ENCODE data around the gene ADAMTS1.
"Not testable (repeated sequence)": the region's sequence is repeated elsewhere in the genome, so short reads cannot be mapped to it uniquely, and the experiment has no call there.

Gene ADAMTS1

GRCh38 chr21:26845066-26845758, at the start of gene ADAMTS1:
ADAMTS1 (minus strand) TSS chr21:26845409; CDS start chr21:26844954, 455 bp downstream.
- DNase-seq (ENCODE audit: low read depth in 2 of 2) = no peak

DNA sequence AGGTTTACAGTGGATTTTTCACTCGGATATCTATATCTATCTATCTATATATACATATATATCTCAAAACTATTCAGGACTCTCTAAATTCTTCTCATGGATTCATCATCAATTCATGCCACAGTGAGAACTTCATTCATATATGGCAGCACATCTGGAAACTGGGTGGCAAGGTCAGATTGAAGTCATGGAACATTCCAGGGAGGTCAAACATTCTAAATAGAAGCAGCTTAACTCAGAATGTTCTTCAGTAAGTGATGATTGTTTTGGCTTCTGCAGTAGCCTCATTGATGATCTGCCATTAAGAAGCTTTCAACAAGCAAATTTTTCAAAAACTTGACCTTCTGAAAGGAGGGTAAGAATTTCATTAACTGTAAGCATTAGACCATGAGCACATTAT, 46.9 kb upstream of the ADAMTS1 start:
- DNase-seq (ENCODE audit: low read depth in 2 of 2) = no peak

- DNase-seq (ENCODE audit: low read depth in 2 of 2) = no peak
These were observed 43.7 kb upstream of the ADAMTS1 start for GRCh38 chr21:26888931-26889330.

DNA sequence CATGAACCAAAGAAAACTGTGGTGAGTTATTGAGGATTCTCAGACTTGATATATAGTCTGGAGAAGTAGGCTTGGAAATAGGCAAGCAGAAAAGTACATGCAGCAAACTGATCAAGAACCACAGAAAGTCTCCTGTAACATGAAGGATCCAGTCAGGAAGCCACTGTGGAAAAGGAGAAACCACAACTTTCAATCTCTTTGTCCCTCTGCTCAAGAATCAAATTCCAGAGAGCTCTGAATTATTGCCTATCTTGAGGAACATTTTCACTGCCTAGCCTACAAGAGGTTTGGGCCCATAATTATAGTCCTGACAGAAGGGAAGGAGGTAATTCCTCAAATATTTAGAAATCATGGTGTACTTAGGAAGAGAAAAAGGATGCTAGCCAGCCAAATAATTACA, 43.0 kb upstream of the ADAMTS1 start:
- no peak for DNase-seq (ENCODE audit: low read depth in 2 of 2)

DNA sequence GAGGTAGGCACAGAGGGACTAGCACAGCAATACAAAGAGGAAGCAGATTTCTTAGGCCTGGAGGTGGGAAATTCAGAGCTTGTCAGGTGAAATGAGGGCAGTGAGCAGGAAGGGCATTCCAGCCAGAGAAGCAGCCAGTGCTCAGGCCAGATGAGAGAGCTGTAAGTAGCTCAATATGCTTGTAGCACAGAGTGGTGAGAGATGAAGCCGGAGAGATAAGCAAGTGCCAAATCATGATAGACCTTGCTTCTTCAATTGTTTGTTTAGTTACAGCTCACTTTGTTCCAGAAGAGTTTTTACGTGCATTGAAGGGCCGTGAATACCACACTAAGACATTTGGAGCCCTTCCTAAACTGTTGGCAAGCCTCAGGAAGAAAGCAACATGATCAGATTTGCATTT, 42.0 kb upstream of the ADAMTS1 start:
- DNase-seq (ENCODE audit: low read depth in 2 of 2) = no peak

- no peak for DNase-seq (ENCODE audit: low read depth in 2 of 2)
These were observed 39.2 kb upstream of the ADAMTS1 start for GRCh38 chr21:26884436-26884835.

- DNase-seq (ENCODE audit: low read depth in 2 of 2) = no peak
These were observed 38.6 kb upstream of the ADAMTS1 start for GRCh38 chr21:26883768-26884167.

GRCh38 chr21:26881504-26882228, 36.5 kb upstream of the ADAMTS1 start:
- DNase-seq (ENCODE audit: low read depth in 2 of 2) = no peak

GRCh38 chr21:26877018-26877417, 31.8 kb upstream of the ADAMTS1 start:
- DNase-seq (ENCODE audit: low read depth in 2 of 2) = no peak

DNA sequence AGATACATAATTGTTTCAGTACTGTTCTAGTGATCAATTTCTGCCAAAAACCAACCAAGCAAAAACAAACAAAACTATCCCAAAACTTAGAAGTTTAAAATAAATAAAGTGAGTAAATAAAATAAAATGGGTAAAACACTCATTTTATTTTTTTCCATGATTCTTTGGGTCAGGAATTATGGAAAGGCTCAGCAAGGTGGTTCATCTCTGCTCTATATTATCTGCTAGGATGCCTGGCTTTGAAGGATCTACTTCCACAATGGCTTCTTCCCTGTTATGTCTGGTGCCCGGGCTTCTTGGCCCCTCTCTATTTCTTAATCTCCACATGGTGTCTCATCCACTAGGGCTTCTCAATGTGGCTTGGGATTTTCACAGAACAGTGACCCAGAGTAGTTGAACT, 29.1 kb upstream of the ADAMTS1 start:
- no peak for DNase-seq (ENCODE audit: low read depth in 2 of 2)

- DNase-seq (ENCODE audit: low read depth in 2 of 2) = no peak
These were observed 20.6 kb upstream of the ADAMTS1 start for GRCh38 chr21:26865857-26866256.

DNA sequence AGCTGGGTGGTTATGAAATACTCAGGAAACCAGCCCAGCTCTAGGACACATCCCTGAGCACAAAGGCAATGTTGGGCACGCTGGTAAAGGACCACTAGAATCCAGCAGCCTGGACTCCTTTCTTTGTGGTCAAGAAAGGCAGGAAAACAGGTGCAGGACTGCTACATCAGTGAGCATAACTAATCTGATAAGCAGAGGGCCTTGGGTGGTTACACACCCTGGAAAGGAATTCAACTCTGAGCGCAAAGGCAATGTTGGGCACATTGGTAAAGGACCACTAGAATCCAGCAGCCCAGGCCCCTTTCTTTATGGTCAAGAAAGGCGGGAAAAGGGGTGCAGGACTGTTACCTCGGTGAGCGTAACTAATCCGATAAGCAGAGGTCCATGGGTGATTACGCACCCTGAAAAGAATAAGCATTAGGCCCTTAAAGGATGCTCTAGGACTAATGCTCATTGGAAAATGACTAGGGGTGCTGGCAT, 11.7 kb upstream of the ADAMTS1 start:
- not testable (repeated sequence) for DNase-seq (ENCODE audit: low read depth in 2 of 2)

DNA sequence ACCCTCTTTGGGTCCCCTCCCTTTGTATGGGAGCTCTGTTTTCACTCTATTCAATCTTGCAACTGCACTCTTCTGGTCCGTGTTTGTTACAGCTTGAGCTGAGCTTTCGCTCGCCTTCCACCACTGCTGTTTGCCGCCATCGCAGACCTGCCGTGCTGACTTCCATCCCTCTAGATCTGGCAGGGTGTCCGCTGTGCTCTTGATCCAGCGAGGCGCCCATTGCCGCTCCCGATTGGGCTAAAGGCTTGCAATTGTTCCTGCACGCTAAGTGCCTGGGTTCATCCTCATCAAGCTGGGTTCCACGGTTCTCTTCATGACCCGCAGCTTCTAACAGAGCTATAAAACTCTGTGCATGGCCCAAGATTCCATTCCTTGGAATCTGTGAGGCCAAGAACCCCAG, 9.5 kb upstream of the ADAMTS1 start:
- not testable (repeated sequence) for DNase-seq (ENCODE audit: low read depth in 2 of 2)

DNA sequence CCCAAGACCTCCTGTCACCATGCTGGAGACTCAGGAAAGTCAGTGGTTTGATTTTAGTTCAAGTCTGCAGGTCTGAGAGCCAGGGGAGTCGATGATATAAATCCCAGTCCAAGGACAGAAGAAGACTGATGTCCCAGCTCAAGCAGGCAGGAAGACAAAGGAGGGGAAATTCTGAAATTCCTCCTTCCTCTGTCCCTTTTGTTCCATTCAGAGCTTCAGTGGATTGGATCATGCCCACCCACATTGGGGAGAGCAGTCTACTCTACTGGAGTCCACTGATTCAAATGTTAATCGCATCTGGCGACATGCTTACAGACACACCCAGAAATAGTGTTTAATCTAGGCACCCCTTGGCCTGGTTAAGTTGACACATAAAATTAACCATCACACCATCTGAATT, 7.2 kb upstream of the ADAMTS1 start:
- DNase-seq (ENCODE audit: low read depth in 2 of 2) = no peak

- DNase-seq (ENCODE audit: low read depth in 2 of 2) = no peak
These were observed 6.1 kb upstream of the ADAMTS1 start for GRCh38 chr21:26851109-26851944.

GRCh38 chr21:26850116-26850643, 5.0 kb upstream of the ADAMTS1 start:
- DNase-seq (ENCODE audit: low read depth in 2 of 2) = no peak

DNA sequence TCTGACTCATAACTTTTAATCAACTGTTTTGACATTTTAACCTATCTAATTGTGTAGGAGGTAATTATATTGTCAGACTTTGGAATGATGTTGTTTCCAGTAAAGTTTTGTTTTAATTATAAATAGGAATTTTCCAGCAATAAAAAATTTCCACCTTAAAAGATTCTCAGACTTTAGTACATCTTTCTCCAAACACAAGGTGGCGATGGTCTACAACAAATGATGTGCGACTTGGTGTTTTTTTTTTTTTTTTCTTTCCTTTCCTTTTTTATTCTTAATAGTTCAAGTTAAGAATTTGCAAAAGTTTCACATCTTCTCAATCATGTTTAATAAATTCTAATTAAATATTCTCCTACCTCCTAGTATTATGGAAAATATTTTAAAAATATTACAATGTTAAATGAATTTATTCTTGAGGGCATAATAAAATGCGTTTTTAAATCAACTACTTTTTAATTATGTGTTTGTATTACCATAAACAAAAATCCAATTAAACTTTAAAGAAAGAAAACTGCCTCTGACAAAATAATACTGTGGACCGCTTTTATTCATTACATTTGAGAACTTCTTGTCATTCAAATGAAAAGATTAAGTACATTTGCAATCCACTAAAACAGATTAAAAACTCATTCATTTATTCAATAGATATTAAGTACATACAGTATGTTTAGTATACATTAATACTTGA, 4.4 kb upstream of the ADAMTS1 start:
- no peak for DNase-seq (ENCODE audit: low read depth in 2 of 2)

- DNase-seq (ENCODE audit: low read depth in 2 of 2) = no peak
These were observed 2.7 kb upstream of the ADAMTS1 start for GRCh38 chr21:26847921-26848320.

- DNase-seq (ENCODE audit: low read depth in 2 of 2) = no peak
These were observed 1.8 kb upstream of the ADAMTS1 start for GRCh38 chr21:26847002-26847401.

- no peak for DNase-seq (ENCODE audit: low read depth in 2 of 2)
These were observed 1.1 kb upstream of the ADAMTS1 start for GRCh38 chr21:26846036-26846931.

GRCh38 chr21:26845759-26846035, 488 bp upstream of the ADAMTS1 start:
- no peak for DNase-seq (ENCODE audit: low read depth in 2 of 2)

All from stimulated activated CD4-positive, alpha-beta T cell treated with anti-CD3 and anti-CD28 coated beads, Interleukin-4, amount 100 ng/mL, for 48 hours (primary cell).